ENCODE results near the gene PRMT2.
"Not testable (repeated sequence)": the region's sequence is repeated elsewhere in the genome, so short reads cannot be mapped to it uniquely, and the experiment has no call there.

The PRMT2 gene

GRCh38 chr21:46624050-46624449 is 11.4 kb upstream of the PRMT2 start:
- no peaks in the 10 kb centered on the region for H3K27me3 Mint-ChIP-seq
- no peak overlapping the region for H3K27ac Mint-ChIP-seq
- intact Hi-C loops (cut with micrococcal nuclease) = no loop called here
- peaks cover 29% of the 10 kb centered on the region for H3K9me3 Mint-ChIP-seq
- peaks cover 57% of the 10 kb centered on the region for H3K4me1 Mint-ChIP-seq (ENCODE audit: low read depth)
- H3K36me3 Mint-ChIP-seq (ENCODE audit: low read depth) = peaks cover 6% of the 10 kb centered on the region
- no peak overlapping the region for H3K4me3 Mint-ChIP-seq

- Mint-ChIP-seq H3K4me3 (no peak overlapping the region), H3K9me3 (peaks cover 29% of the 10 kb centered on the region), H3K27me3 (no peaks in the 10 kb centered on the region), H3K27ac (no peak overlapping the region), H3K36me3 (ENCODE audit: low read depth) (peaks cover 6% of the 10 kb centered on the region), H3K4me1 (ENCODE audit: low read depth) (peaks cover 41% of the 10 kb centered on the region)
- intact Hi-C loops (cut with micrococcal nuclease) = no loop called here
Observed at GRCh38 chr21:46625759-46626158, 9.7 kb upstream of the PRMT2 start.

GRCh38 chr21:46626536-46626935 is 8.9 kb upstream of the PRMT2 start:
- H3K27ac Mint-ChIP-seq = peak overlapping the region; percentile 49
- H3K4me3 Mint-ChIP-seq = no peak overlapping the region
- H3K36me3 Mint-ChIP-seq (ENCODE audit: low read depth) = peaks cover 6% of the 10 kb centered on the region
- H3K27me3 Mint-ChIP-seq = no peaks in the 10 kb centered on the region
- intact Hi-C loops (cut with micrococcal nuclease) = no loop called here
- peaks cover 29% of the 10 kb centered on the region for H3K9me3 Mint-ChIP-seq
- peaks cover 33% of the 10 kb centered on the region for H3K4me1 Mint-ChIP-seq (ENCODE audit: low read depth)

GRCh38 chr21:46626975-46627501 is 8.4 kb upstream of the PRMT2 start:
- H3K27me3 Mint-ChIP-seq = no peaks in the 10 kb centered on the region
- peaks cover 6% of the 10 kb centered on the region for H3K36me3 Mint-ChIP-seq (ENCODE audit: low read depth)
- H3K4me1 Mint-ChIP-seq (ENCODE audit: low read depth) = peaks cover 28% of the 10 kb centered on the region
- H3K4me3 Mint-ChIP-seq = no peak overlapping the region
- intact Hi-C loops (cut with micrococcal nuclease) = no loop called here
- peaks cover 29% of the 10 kb centered on the region for H3K9me3 Mint-ChIP-seq
- peak overlapping the region; percentile 49 for H3K27ac Mint-ChIP-seq

GRCh38 chr21:46627726-46628125 is 7.7 kb upstream of the PRMT2 start:
- Mint-ChIP-seq H3K4me1 (ENCODE audit: low read depth) (peaks cover 21% of the 10 kb centered on the region), H3K4me3 (no peak overlapping the region), H3K36me3 (ENCODE audit: low read depth) (peaks cover 6% of the 10 kb centered on the region), H3K27me3 (no peaks in the 10 kb centered on the region), H3K9me3 (peaks cover 29% of the 10 kb centered on the region), H3K27ac (no peak overlapping the region)
- intact Hi-C loops (cut with micrococcal nuclease) = no loop called here

- intact Hi-C loops (cut with micrococcal nuclease) = no loop called here
- Mint-ChIP-seq H3K36me3 (ENCODE audit: low read depth) (peaks cover 6% of the 10 kb centered on the region), H3K4me3 (no peak overlapping the region)
Observed at GRCh38 chr21:46628868-46629267, 6.6 kb upstream of the PRMT2 start.

GRCh38 chr21:46630915-46631314 is 4.6 kb upstream of the PRMT2 start:
- intact Hi-C loops (cut with micrococcal nuclease); H3K27me3 Mint-ChIP-seq; H3K36me3 Mint-ChIP-seq (ENCODE audit: low read depth); H3K4me3 Mint-ChIP-seq; H3K27ac Mint-ChIP-seq: not testable (repeated sequence)
- Mint-ChIP-seq H3K4me1 (ENCODE audit: low read depth) (peaks cover 27% of the 10 kb centered on the region), H3K9me3 (peaks cover 19% of the 10 kb centered on the region)

More at GRCh38 chr21:46628868-46629267, 6.6 kb upstream of the PRMT2 start:
- H3K27me3 Mint-ChIP-seq = no peaks in the 10 kb centered on the region
- peaks cover 29% of the 10 kb centered on the region for H3K9me3 Mint-ChIP-seq
- H3K27ac Mint-ChIP-seq = no peak overlapping the region
- peaks cover 16% of the 10 kb centered on the region for H3K4me1 Mint-ChIP-seq (ENCODE audit: low read depth)

GRCh38 chr21:46633566-46633965 is 1.9 kb upstream of the PRMT2 start:
- Mint-ChIP-seq H3K27ac (no peak overlapping the region), H3K9me3 (no peaks in the 10 kb centered on the region)
- intact Hi-C loops (cut with micrococcal nuclease) = no loop called here

GRCh38 chr21:46634427-46634826 is 1.0 kb upstream of the PRMT2 start:
- no peaks in the 10 kb centered on the region for H3K9me3 Mint-ChIP-seq
- peak overlapping the region; percentile 97 for H3K4me3 Mint-ChIP-seq
- H3K36me3 Mint-ChIP-seq (ENCODE audit: low read depth) = peaks cover 32% of the 10 kb centered on the region
- no peaks in the 10 kb centered on the region for H3K27me3 Mint-ChIP-seq
- intact Hi-C loops (cut with micrococcal nuclease) = loop anchor here (1.0 kb wide), 1 partner anchor 28 kb away; no protein-coding TSS in a partner anchor
- H3K27ac Mint-ChIP-seq = peak overlapping the region; percentile 95
- peaks cover 33% of the 10 kb centered on the region for H3K4me1 Mint-ChIP-seq (ENCODE audit: low read depth)

More at GRCh38 chr21:46633566-46633965, 1.9 kb upstream of the PRMT2 start:
- Mint-ChIP-seq H3K4me1 (ENCODE audit: low read depth) (peaks cover 30% of the 10 kb centered on the region), H3K36me3 (ENCODE audit: low read depth) (peaks cover 27% of the 10 kb centered on the region), H3K4me3 (no peak overlapping the region), H3K27me3 (no peaks in the 10 kb centered on the region)

- intact Hi-C loops (cut with micrococcal nuclease) = loop anchor here (1.0 kb wide), 2 partner anchors 29 to 177 kb away; partner anchors contain the start of gene DIP2A
- Mint-ChIP-seq H3K36me3 (ENCODE audit: low read depth) (peaks cover 37% of the 10 kb centered on the region), H3K9me3 (no peaks in the 10 kb centered on the region), H3K4me3 (peak overlapping the region; percentile 97), H3K27ac (peak overlapping the region; percentile 95), H3K27me3 (no peaks in the 10 kb centered on the region), H3K4me1 (ENCODE audit: low read depth) (peaks cover 38% of the 10 kb centered on the region)
Observed at GRCh38 chr21:46634966-46635323, 529 bp upstream of the PRMT2 start.

- H3K4me1 Mint-ChIP-seq (ENCODE audit: low read depth) = peaks cover 47% of the 10 kb centered on the region
- intact Hi-C loops (cut with micrococcal nuclease) = no loop called here
Observed at GRCh38 chr21:46636181-46636512, 673 bp downstream of the PRMT2 start.

GRCh38 chr21:46636550-46637285 is 1.2 kb downstream of the PRMT2 start:
- H3K4me3 Mint-ChIP-seq = peak overlapping the region; percentile 97
- H3K9me3 Mint-ChIP-seq = no peaks in the 10 kb centered on the region
- intact Hi-C loops (cut with micrococcal nuclease) = no loop called here
- peak overlapping the region; percentile 95 for H3K27ac Mint-ChIP-seq
- H3K36me3 Mint-ChIP-seq (ENCODE audit: low read depth) = peaks cover 54% of the 10 kb centered on the region
- no peaks in the 10 kb centered on the region for H3K27me3 Mint-ChIP-seq
- peaks cover 53% of the 10 kb centered on the region for H3K4me1 Mint-ChIP-seq (ENCODE audit: low read depth)

More at GRCh38 chr21:46636181-46636512, 673 bp downstream of the PRMT2 start:
- no peaks in the 10 kb centered on the region for H3K9me3 Mint-ChIP-seq
- no peaks in the 10 kb centered on the region for H3K27me3 Mint-ChIP-seq
- peaks cover 49% of the 10 kb centered on the region for H3K36me3 Mint-ChIP-seq (ENCODE audit: low read depth)
- H3K4me3 Mint-ChIP-seq = peak overlapping the region; percentile 97
- peak overlapping the region; percentile 95 for H3K27ac Mint-ChIP-seq

GRCh38 chr21:46637952-46638746 is 2.7 kb downstream of the PRMT2 start:
- Mint-ChIP-seq H3K36me3 (ENCODE audit: low read depth) (peaks cover 68% of the 10 kb centered on the region), H3K27me3 (no peaks in the 10 kb centered on the region), H3K27ac (peak overlapping the region; percentile 75), H3K4me3 (peak overlapping the region; percentile 54), H3K9me3 (no peaks in the 10 kb centered on the region), H3K4me1 (ENCODE audit: low read depth) (peaks cover 56% of the 10 kb centered on the region)
- intact Hi-C loops (cut with micrococcal nuclease) = no loop called here
